ENCODE results near the gene CHTOP.
"Not testable (repeated sequence)": the region's sequence is repeated elsewhere in the genome, so short reads cannot be mapped to it uniquely, and the experiment has no call there.

CHTOP gene

DNA sequence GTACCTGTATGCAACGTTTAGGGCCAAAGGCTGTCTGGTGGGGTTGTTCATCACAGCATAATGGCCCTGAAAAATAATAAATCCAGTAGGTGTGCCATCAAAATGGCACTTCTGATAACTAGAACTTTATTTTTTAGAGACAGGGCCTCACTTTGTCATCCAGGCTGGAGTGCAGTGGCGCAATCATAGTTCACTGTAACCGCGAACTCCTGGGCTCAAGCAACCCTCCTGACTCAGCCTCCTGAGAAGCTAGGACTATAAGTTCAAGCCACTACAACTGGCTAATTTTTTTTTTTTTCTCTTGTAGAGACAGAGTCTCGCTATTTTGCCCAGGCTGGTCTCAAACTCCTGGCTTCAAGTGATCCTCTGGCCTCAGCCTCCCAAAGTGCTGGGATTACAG is 29.3 kb downstream of the CHTOP start:
- DNase-seq: no peak

DNA sequence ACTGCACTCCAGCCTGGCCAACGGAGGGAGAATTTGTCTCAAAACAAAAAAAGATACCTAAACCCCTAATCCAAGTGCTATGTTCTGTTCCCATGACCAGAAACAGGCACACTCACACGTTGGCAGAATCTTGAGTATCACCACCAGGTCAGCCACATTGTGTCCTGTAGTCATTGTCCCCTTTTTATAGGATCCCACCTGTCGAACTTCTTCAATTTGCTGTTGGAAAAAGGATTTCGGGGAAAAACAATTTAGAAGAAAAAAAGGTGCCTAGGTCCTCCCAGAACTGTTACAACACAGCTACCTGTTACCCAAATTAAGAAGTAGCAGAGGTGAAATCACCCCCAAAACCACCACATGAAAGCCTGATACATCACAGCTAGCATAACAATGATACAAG is 33.6 kb downstream of the CHTOP start:
- DNase-seq: no peak

DNA sequence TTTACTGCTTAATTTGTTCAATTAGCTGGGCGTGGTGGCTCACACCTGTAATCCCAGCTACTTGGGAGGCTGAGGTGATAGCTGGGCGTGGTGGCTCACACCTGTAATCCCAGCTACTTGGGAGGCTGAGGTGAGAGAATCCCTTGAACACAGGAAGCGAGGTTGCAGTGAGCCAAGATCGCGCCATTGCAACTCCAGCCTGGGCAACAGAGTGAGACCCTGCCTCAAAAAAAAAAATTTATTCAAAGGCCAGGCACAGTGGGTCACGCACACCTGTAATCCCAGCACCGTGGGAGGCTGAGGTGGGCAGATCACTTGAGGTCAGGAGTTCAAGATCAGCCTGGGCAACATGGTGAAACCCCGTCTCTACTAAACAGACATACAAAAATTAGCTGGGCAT is 34.8 kb downstream of the CHTOP start:
- DNase-seq: not testable (repeated sequence)

DNA sequence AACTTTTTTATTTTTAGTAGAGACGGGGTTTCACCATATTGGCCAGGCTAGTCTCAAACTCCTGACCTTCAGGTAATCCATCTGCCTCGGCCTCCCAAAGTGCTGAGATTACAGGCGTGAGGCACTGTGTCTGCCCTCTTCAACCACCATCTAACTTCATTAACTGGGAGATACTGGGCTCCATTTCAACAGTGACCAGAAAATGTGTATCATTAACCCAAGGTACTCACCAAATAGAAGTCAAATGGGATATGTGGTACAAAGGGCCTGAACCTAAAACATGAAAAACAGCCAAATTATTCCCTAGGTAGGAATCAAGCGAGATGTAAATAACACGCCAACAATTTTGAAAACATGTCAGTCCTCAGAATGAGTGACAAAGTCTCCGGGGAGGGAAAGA is 35.7 kb downstream of the CHTOP start:
- no peak for DNase-seq

DNA sequence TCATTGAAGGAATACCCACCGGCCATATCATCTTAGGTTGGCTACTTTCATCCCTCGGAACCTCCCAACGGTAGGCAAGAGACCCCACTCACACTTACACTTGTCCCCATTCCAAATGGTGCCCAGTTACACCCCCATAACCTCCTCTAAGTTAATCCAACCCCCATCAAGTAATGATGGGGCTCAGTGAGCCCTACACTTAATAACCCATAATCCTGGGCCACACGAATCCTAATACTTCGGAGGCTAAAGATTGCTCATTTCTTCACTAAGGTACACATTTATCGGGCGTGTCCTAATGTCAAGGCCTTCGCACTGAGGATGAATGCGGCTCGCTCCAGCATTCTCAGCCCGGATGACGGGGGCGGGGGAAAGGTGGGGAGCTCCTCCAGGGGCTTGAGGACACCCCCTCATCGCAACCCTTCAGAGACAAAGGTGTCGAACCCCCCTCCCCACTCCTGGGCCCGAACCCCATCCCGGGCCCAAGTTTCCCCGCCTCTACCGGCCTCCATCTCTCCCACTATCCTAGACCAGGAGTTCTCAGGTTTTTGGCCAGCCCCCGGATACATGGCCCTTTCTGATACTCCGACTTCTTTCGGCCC is 36.5 kb downstream of the CHTOP start:
- peak in 1 of 2 experiments; percentile 46 for DNase-seq

DNA sequence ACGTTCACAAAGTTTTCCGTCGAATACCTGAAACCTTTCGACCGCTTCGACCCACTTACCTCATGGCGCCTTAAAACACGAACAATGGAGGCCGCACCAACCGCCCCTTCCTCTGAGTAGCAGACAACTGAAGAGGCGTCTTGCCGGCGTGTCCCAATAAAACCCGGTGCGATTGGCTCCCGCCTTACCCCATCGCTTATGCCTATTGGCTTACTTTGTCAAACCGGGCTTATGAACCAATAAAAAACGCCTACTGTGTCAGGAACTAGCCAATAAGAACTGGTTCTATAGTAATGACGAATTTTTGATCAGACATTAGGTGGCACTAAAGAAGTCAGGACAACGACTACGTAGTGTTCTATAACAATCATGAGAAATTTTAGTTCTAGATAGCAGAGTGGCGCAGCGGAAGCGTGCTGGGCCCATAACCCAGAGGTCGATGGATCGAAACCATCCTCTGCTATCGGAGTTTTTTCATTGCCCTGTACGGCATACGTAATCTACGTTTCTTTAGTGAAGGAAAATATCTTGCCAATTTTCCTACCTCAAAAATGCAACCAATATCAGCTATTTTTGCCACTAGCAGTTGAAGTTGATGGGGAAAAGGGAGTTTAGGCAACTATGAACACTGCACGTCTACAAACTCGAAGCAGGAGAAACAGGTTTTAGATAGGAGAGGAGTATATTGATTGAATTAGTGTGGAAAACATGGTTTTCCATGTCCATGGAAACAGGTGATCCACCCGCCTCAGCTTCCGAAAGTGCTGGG is 37.2 kb downstream of the CHTOP start, which contains the start of gene ILF2:
Gene ILF2, minus strand, starts transcription at position 135 of the 769 bp plus-strand sequence. Its CDS starts 71 bp downstream, at position 64.
- DNase-seq: peak; percentile 99 to 100

DNA sequence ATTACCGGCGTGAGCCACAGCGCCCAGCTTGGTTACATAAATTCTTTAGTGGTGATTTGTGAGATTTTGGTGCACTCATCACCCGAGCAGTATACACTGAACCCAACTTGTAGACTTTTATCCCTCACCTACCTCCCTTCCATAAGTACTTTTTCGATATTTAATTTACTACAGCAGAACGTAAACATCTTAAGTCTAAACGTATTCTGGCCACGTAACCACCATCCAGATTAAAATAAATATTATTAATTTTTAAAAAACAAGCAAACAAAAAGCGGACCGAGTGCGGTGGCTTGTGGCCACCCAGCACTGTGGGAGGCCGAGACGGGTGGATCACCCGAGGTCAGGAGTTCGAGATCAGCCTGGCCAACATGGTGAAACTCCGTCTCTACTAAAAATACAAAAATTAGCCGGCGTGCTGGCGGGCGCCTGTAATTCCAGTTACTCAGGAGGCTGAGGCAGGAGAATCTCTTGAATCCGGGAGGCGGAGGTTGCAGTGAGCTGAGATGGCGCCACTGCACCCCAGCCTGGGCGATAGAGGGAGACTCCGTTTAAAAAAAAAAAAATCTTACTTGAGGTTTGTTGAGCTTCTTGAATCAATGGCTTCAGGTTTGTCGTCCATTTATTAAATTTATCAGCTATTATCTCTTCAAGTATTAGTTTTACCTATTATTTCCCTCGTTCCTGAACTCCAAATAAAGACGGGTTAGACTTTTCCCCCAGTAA is 37.9 kb downstream of the CHTOP start:
- DNase-seq: not testable (repeated sequence)

DNA sequence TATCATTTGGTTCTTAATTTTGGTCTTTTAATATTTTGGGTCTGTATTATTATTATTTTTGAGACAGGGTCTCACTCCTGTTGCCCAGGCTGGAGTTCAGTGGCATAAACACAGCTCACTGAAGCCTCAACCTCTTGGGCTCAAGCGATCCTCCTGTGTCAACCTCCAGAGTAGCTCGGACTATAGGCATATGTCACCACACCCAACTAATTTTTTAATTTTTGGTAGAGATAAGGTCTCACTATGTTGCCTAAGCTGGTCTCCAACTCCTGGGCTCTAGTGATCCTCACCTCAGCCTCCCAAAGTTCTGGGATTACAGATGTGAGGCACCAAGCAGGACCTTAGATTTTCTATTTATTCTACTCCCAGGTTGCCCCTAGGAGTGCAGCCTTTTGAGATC is 39.6 kb downstream of the CHTOP start:
- no peak for DNase-seq

DNA sequence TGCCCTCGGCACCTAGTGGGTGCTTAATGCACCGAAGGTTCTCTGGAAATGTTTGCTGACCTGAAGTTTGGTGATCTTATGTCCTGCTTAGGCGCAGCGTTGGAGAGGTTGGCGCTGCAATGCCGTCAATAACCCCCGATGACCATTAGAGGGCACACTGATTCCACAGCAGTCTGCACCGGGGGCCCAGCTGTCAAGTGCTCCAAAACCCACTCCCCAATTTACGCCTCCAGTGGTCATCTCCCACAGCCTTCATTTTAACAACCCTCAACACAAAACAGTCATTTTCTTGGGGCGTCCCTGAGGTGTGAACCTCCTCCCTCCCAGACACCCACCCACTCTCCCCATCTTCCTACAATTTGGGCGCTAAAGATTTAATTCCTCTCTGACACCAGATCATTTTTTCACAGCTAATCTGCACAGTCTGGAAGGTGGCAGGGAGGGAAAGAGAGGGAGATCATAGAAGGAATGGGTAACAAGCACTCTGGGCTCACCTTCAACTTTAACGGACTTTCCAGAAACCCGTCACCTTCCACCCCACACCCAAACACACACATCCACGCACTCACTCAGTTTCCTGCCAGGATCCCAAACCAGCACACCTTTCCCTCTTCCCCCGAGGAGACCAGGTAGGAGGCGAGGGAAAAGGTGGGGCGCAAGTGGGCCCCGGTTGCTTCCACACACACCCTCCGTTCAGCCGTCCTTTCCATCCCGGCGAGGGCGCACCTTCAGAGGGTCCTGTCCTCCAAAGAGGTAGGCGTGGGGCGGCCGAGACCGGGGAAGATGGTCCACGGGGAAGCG is 44.1 kb downstream of the CHTOP start:
- DNase-seq: peak; percentile 36 to 44

DNA sequence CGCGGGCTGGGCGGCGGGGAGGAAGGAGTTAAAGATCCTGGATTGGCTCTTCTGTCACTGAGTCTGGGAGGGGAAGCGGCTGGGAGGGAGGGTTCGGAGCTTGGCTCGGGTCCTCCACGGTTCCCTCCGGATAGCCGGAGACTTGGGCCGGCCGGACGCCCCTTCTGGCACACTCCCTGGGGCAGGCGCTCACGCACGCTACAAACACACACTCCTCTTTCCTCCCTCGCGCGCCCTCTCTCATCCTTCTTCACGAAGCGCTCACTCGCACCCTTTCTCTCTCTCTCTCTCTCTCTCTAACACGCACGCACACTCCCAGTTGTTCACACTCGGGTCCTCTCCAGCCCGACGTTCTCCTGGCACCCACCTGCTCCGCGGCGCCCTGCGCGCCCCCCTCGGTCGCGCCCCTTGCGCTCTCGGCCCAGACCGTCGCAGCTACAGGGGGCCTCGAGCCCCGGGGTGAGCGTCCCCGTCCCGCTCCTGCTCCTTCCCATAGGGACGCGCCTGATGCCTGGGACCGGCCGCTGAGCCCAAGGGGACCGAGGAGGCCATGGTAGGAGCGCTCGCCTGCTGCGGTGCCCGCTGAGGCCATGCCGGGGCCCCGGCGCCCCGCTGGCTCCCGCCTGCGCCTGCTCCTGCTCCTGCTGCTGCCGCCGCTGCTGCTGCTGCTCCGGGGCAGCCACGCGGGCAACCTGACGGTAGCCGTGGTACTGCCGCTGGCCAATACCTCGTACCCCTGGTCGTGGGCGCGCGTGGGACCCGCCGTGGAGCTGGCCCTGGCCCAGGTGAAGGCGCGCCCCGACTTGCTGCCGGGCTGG is 44.9 kb downstream of the CHTOP start, which contains the start of gene NPR1:
Gene NPR1, plus strand, starts transcription at position 170 of the 818 bp plus-strand sequence. Its CDS starts 421 bp downstream, at position 591.
- no peak for DNase-seq

DNA sequence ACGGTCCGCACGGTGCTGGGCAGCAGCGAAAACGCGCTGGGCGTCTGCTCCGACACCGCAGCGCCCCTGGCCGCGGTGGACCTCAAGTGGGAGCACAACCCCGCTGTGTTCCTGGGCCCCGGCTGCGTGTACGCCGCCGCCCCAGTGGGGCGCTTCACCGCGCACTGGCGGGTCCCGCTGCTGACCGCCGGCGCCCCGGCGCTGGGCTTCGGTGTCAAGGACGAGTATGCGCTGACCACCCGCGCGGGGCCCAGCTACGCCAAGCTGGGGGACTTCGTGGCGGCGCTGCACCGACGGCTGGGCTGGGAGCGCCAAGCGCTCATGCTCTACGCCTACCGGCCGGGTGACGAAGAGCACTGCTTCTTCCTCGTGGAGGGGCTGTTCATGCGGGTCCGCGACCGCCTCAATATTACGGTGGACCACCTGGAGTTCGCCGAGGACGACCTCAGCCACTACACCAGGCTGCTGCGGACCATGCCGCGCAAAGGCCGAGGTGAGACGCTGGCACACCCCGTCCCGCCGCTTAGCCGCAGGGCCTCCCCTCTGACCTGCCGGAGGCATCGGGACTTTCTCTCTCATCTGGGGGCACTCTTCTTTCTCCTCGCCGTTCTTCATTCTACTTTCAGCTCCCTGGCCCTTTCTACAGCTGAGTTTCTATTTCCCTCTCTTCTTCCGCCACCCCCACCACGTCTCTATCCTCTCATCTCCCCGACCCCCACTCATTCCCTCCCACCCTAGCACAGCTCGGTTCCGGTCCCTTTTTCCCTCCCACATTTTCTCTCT is 45.7 kb downstream of the CHTOP start:
- no peak for DNase-seq

DNA sequence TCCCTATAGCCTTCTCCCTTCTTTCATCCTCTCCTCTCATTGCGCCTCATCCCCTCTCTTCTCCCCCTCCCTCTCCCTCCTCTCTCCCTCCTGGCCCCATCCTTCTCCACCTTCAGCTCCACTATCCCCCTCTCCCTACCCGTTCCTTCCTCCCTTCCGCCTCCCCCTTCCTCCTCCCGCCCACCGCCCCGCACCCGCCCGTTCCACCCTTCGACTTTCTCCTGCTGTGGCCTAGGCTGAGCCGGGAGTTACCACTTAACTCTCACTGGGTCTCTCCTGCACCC is 46.2 kb downstream of the CHTOP start:
- no peak for DNase-seq

DNA sequence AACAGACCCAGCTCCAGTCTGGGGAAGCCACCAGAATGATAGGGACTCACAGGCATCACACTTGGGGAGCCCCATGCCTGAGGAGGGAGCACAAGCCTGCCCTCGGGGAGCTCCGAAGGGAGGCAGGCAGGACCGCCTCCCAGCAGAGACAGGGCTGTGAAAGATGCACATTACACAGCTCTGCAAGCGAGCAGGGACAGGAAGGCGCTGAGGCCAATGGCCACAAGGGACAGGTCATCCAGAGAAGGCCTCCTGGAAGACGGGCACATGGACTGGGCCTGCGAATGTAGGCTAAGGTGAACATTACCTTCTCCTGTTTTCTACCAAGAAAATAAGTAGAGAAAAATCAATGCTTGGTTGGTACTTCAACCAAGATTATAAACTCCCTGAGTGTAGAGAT is 48.9 kb downstream of the CHTOP start:
- no peak for DNase-seq

DNA sequence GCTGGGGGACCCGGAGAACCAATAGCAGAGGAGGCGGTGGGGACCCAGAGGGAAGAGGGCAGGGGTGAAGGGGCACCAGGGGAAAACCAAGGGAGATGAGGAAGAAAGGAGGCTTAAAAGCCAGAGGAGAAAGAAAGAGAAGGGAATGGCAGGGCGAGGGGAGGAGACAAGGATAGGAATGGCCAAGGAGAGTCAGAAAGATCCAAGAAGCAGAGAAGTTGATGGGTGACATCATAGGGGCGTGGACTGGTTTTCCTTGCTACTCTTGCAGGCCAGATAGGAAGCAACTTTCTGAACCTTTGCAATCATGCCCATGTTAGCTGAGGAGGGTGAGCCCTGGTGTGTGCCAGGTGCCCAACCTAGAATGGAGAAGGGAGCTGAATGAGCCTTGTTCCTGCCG is 50.0 kb downstream of the CHTOP start:
- no peak for DNase-seq

DNA sequence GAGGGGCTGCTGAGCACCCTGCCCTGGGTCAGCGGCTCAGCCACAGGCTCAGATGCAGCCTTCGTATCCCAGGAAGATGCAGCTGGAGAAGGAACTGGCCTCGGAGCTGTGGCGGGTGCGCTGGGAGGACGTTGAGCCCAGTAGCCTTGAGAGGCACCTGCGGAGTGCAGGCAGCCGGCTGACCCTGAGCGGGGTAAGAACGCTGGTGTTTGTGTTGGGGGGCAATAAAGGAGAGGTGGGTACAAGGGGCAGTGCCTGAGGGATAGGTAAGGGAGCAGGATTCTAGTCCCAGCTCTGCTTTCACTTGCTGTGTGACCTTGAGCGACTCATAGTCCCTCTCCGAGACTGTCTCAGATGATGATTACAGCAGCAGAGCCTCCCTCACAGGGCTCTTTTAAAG is 51.0 kb downstream of the CHTOP start:
- no peak for DNase-seq

DNA sequence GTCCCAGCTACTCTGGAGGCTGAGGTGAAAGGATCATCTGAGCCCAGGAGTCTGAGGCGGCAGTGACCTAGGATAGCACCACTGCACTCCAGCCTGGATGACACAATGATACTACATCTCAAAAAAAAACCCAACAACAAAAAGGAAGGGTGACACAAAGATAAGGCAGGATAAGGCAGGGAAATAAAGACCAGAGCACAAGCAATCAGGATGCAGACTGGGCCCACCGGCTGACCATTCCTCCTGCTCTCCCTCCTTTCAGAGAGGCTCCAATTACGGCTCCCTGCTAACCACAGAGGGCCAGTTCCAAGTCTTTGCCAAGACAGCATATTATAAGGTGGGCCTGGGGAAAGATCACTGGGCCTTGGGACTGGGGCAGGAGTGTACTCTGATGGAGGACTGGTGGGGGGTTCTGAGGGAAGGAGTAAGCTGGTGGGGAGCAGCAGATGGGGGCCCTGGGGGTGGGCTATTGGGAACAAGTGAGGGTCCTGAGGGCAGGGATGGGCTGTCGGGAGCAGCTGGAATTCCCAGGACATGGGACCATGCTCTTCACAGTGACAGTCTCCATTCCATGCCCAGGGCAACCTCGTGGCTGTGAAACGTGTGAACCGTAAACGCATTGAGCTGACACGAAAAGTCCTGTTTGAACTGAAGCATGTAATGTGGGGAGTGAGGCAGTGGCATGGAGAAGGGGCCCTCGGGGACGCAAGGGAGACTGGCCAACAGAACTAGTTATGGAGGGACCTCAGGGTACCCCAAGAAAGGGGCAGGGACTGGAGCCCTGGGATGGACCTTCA is 51.9 kb downstream of the CHTOP start:
- DNase-seq: no peak

DNA sequence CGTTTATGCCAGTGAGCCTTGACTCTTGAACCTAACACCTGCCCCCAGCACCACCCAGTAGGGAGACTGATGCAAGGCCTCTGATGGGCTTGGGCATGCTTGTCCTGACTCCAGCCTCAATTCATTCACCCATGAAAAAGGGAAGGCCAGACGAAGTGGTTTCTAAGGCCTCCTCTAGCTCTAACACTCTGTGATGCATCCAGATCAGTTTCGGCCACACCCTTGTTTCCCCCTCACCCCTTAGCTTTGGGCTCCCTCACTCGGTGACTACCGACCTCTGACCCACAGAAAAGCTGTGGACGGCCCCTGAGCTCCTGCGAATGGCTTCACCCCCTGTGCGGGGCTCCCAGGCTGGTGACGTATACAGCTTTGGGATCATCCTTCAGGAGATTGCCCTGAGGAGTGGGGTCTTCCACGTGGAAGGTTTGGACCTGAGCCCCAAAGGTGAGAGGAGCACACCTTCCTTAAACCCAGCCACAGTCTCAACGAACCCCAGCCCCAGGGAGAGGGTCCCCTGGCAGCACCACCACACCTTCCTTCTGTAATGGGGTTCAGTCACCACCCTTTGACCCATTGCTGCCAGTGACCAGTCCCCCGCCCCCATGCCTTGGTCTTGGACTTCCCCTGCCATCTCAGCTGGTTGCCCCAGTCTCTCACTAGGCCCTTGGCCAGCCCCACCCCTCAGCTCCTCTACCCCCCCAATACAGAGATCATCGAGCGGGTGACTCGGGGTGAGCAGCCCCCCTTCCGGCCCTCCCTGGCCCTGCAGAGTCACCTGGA is 53.7 kb downstream of the CHTOP start:
- DNase-seq: no peak

DNA sequence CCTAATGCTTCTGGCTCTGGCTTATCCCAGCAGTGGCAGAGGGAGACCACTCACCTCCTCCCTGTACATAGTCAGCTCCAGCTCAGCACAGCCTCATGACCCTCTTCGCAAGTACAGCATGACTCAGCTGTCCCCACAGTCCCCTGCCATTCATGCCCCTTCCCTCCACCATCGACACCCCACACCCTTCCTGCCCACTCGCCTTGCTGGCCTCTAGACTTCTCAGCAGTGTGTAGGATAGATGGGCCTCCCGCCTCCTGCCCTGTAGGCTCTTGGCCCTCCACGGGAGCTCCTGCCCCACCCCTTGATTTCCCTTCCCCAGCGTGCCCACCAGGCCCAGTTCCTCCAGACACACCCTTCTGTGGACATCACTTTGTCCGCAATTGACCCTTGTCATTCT is 54.4 kb downstream of the CHTOP start:
- DNase-seq: no peak

DNA sequence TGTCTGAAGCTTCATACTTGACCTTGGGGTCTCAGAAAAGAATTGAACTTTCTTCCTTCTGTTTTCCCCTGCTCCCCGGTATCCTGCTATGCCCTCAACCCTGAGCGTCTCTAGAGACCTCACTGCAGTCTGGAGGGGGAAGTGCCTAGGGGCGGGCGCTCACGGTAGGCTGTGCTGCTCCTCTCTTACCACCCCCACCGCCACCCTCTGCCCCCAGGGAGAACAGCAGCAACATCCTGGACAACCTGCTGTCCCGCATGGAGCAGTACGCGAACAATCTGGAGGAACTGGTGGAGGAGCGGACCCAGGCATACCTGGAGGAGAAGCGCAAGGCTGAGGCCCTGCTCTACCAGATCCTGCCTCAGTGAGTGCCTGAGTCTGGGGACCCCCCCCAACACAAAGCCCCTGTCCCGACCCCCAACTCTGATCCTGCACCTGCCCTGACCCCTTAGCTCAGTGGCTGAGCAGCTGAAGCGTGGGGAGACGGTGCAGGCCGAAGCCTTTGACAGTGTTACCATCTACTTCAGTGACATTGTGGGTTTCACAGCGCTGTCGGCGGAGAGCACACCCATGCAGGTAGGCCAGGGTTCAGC is 55.0 kb downstream of the CHTOP start:
- no peak for DNase-seq

Data from NCI-H187 (cell line).